GM23338 (cell line): ENCODE measurements around the gene SLC2A6.

Experiments used
- CREB1 ChIP-seq: fragments of 250-450 bp; sonication (Bioruptor Pico); IDR thresholded peaks from 2 replicates; pipeline ENCODE4 v1.5.0; 2020; ENCODE audit warnings: low read depth, mild to moderate bottlenecking, moderate library complexity
- CTCF ChIP-seq, 2 experiments: fragments of 200-600 bp in 1 of 2; sonication (generic) in 1 of 2; conservative IDR thresholded peaks; 2 replicates each; pipeline versions ENCODE4 v1.5.1 to v1.6.1; 2016 to 2017; ENCODE audit warnings: antibody characterized with exemption in 2 of 2, low read depth in 2 of 2, mild to moderate bottlenecking in 2 of 2, moderate library complexity in 1 of 2
- EZH2 ChIP-seq: fragments of 200-600 bp; sonication (generic); IDR thresholded peaks from one replicate; pipeline ENCODE4 v1.8.0; 2017; ENCODE audit warnings: antibody characterized with exemption, mild to moderate bottlenecking, low read depth; ENCODE audit not compliant: unreplicated experiment
- STAT1 ChIP-seq: IDR thresholded peaks from one replicate; pipeline ENCODE4 v1.6.1; 2016; ENCODE audit warnings: antibody characterized with exemption; ENCODE audit not compliant: unreplicated experiment

DNA sequence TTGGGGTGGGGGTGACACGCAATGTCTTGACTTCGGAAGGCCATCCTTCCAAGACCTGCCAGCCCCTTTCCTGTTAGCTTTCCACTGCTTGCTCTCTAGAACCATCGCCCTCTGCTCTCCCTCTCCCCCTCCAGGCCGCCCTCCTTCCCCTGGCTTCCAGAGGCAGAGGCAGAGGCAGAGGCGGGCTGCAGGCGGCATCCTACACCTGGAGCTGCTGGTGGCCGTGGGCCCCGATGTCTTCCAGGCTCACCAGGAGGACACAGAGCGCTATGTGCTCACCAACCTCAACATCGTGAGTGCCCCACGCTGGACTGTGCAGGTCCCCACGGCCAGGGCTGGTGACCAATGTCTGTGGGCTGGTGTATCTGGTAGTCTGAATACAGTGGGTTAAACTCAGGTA lies 54.7 kb downstream of the SLC2A6 start:
- TF ChIP-seq CTCF (conservative IDR thresholded peaks at IDR 0.05; ENCODE audit: low read depth in 2 of 2) (no peak), EZH2 (no peak), STAT1 (no peak), CREB1 (CRISPR knock-in tag) (no peak)
